ENCODE results near the gene SYT7. TPM values are rescaled to one million over a fixed set of nuclear protein-coding genes. Genes with fewer than 3 reads are reported as not detected.

Gene SYT7
- total RNA-seq, 4 donors from 2014 or later, result 1.5 to 7.5 (median 5.1) TPM

DNA sequence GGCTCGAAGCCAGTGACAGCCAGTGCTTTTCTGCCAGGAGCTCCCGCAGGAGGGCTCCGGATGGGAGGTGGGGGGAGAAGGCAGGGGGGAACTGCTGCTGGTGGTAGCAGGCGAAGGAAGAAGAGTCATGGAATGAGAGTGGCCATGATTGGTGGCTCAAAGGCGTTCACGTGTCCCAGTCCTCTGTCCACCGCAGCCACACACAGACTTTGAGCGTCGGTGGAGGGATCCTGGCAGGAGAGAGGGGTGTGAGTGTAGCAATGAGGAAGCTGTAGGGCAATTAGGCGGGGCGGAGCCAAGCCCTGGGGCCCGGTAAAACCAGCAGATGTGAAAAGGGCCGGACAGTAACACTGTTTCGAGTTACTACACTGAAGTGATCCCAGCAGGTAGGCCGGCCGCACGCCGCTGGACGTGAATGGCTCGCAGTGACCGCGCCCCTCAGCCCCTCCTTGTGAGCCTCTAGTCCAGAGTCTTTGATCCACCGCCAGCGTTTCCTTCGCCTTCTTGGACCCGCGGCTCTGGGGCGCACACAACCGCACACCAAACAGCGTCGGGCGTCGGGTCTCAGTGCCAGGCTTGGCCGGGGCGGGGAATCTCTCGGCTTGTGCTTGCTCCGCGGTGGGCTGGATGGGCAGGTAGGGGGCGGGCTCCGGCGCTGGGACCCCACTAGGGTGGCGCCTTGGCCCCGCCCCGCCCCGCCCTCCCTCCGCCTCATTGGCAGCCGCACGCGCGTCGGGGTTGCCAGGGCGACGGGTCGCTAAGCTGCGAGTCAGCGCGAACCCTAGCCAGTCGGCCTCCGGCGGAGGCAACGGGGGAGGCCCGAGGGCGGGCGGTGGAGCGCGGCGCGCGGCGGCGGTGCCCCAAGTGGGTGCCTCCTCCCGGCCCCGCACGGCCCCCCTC lies 72.7 kb downstream of the SYT7 start, which contains the start of gene LRRC10B:
Gene LRRC10B, plus strand, starts transcription at position 788 of the 900 bp plus-strand sequence. CDS start 250 bp downstream, outside the sequence.
- no peak for TF ChIP-seq POLR2A (IDR thresholded peaks at IDR 0.05)
- TF ChIP-seq, protein P1, sequence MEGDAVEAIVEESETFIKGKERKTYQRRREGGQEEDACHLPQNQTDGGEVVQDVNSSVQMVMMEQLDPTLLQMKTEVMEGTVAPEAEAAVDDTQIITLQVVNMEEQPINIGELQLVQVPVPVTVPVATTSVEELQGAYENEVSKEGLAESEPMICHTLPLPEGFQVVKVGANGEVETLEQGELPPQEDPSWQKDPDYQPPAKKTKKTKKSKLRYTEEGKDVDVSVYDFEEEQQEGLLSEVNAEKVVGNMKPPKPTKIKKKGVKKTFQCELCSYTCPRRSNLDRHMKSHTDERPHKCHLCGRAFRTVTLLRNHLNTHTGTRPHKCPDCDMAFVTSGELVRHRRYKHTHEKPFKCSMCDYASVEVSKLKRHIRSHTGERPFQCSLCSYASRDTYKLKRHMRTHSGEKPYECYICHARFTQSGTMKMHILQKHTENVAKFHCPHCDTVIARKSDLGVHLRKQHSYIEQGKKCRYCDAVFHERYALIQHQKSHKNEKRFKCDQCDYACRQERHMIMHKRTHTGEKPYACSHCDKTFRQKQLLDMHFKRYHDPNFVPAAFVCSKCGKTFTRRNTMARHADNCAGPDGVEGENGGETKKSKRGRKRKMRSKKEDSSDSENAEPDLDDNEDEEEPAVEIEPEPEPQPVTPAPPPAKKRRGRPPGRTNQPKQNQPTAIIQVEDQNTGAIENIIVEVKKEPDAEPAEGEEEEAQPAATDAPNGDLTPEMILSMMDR (IDR thresholded peaks at IDR 0.05), result no peak
- intact Hi-C loops (cut with DNase I; ENCODE audit: low total_unique reads), result no loop called here
- no peak for DNase-seq (ENCODE audit: low spot score in 2 of 2)
- no peak within 1 kb of the TSS for H3K4me3 ChIP-seq (ENCODE audit: low read depth, poor library complexity, severe bottlenecking)
- WGBS, 2 donors, result 6 to 16% methylated on average over 27 to 50 of the region's 74 CpGs

DNA sequence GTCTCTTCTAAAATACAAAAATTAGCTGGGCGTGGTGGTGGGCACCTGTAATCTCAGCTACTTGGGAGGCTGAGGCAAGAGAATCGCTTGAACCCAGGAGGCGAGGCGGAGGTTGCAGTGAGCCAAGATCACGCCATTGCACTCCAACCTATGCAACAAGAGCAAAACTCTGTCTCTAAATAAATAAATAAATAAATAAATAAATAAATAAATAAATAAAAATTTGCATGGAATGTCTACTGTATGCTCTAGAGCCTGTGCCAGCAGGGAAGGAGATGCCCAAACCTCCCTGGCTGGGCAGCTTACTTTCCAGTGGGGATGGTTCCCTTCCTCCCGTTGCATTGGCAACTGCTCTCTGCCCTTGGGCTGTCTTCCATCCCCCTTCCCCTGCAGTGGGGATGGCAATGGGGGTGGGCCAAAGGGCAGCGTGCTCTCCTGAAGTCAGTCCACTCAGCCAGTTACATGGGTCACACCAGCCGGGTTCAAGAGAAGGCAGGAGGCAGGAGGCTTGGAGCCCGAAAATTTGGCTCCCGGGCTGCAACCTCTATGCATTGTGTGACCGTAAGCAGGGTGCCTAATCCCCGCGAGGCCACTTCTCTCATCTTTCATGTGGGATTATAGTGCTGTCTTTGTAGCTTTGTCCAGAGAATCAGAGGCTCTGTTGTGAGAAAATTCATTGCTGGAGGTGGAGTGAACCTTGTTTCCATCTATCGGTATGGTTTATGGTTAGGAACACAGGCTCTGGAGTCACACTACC lies 73.7 kb downstream of the SYT7 start:
- WGBS, 2 donors, result 69 to 72% methylated on average over 14 of the region's 14 CpGs
- DNase-seq (ENCODE audit: low spot score in 2 of 2), result no peak
- TF ChIP-seq, protein P1 (IDR thresholded peaks at IDR 0.05), result no peak
- TF ChIP-seq POLR2A (IDR thresholded peaks at IDR 0.05), result no peak
- no peak overlapping the region for H3K4me3 ChIP-seq (ENCODE audit: low read depth, poor library complexity, severe bottlenecking)
- intact Hi-C loops (cut with DNase I; ENCODE audit: low total_unique reads), result no loop called here

- 31 to 38% methylated on average over 9 to 10 of the region's 10 CpGs for WGBS, 2 donors
- H3K4me3 ChIP-seq (ENCODE audit: low read depth, poor library complexity, severe bottlenecking), result no peak overlapping the region
- TF ChIP-seq POLR2A (IDR thresholded peaks at IDR 0.05), result no peak
- TF ChIP-seq, protein P1 (IDR thresholded peaks at IDR 0.05), result no peak
- DNase-seq (ENCODE audit: low spot score in 2 of 2), result no peak
- intact Hi-C loops (cut with DNase I; ENCODE audit: low total_unique reads), result no loop called here
Measured at GRCh38 chr11:61505640-61506155, 75.2 kb downstream of the SYT7 start.

GRCh38 chr11:61505106-61505505 lies 75.8 kb downstream of the SYT7 start:
- DNase-seq (ENCODE audit: low spot score in 2 of 2), result no peak

GRCh38 chr11:61503135-61503770 lies 77.6 kb downstream of the SYT7 start:
- WGBS, 2 donors, result 79 to 81% methylated on average over 8 of the region's 8 CpGs
- no peak overlapping the region for H3K4me3 ChIP-seq (ENCODE audit: low read depth, poor library complexity, severe bottlenecking)

More at GRCh38 chr11:61505106-61505505, 75.8 kb downstream of the SYT7 start:
- intact Hi-C loops (cut with DNase I; ENCODE audit: low total_unique reads), result no loop called here
- no peak for TF ChIP-seq POLR2A (IDR thresholded peaks at IDR 0.05)
- TF ChIP-seq, protein P1 (IDR thresholded peaks at IDR 0.05), result no peak
- WGBS, 2 donors, result 82 to 86% methylated on average over 5 of the region's 5 CpGs
- H3K4me3 ChIP-seq (ENCODE audit: low read depth, poor library complexity, severe bottlenecking), result no peak overlapping the region

More at GRCh38 chr11:61503135-61503770, 77.6 kb downstream of the SYT7 start:
- DNase-seq (ENCODE audit: low spot score in 2 of 2), result no peak
- intact Hi-C loops (cut with DNase I; ENCODE audit: low total_unique reads), result no loop called here
- no peak for TF ChIP-seq POLR2A (IDR thresholded peaks at IDR 0.05)
- TF ChIP-seq, protein P1 (IDR thresholded peaks at IDR 0.05), result no peak

All from lower leg skin (tissue), 4 donors.